Measurements from ENCODE around the gene CAMK2G.

- TF ChIP-seq CTCF (IDR thresholded peaks at IDR 0.05; ENCODE audit: borderline replicate concordance, extremely low read depth, low read length, poor library complexity, severe bottlenecking) (no peak), EZH2 (IDR thresholded peaks at IDR 0.05; ENCODE audit: borderline replicate concordance, low read depth, low read length, severe bottlenecking) (no peak)
These were observed 63.5 kb downstream of the CAMK2G start for GRCh38 chr10:73810735-73811465.
